DMS79 treated with DMSO at 0.1 percent for 48 hours (cell line): ENCODE data around the gene SH3RF2.
"Not testable (repeated sequence)": the region's sequence is repeated elsewhere in the genome, so short reads cannot be mapped to it uniquely, and the experiment has no call there.

Source experiments
- DNase-seq: peaks from one replicate; lab custom pipeline; 2025; lab: John Stamatoyannopoulos, UW

The SH3RF2 gene

DNA sequence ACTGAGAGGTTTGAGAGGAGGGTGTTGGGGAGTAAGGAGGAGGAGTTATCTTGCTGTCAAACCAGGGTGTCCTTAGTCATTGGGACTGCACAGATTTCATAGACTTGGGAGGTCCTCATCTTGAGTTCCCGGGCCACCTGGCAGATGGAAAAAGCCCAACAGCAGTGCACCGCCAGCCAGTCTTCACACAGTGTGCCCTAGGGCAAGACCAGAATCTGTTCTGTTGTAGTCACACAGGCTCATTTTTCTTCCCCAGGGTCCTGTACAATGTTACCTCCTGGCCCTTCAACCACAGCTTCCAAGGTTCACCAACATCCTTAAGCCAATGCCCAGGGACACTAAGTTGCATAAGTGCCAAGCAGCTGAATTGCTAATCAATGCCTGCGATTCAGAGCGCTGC, 148.0 kb downstream of the SH3RF2 start:
- DNase-seq, result no peak

DNA sequence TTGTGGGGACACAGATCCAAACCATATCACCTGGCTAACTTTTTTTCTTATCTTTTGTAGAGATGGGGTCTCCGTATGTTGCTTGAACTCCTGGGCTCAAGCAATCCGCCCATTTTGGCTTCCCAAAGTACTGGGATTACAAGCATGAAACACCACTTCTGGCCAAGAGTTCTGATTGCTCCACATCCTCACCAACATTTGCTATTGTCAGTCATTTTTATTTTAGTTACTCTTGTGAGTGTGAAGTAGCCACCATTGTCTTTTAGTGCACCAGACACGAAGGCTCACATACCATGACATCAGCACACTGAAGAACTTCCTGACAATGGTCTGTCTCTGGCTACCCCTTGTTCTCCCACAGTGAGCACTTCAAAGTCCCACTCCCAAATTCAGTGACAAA, 151.7 kb downstream of the SH3RF2 start:
- DNase-seq, result no peak

DNA sequence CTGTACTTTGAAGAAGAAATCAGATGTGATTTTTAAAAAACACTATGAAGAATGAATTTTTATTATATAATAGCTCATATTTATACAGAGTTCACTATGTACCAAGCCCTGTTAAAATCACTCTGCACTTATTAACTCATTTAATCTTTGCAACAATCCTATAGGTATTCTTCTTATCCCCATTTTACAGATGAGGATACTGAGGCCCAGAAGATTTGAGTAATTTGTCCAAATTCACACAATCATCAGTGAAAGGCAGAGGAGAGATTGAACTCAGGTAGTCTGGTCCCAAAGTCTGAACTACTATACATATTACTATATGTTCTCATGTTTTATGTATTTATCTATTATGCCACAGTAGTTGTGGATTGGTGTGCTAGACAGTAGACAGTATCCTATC, 152.9 kb downstream of the SH3RF2 start:
- DNase-seq, result no peak

DNA sequence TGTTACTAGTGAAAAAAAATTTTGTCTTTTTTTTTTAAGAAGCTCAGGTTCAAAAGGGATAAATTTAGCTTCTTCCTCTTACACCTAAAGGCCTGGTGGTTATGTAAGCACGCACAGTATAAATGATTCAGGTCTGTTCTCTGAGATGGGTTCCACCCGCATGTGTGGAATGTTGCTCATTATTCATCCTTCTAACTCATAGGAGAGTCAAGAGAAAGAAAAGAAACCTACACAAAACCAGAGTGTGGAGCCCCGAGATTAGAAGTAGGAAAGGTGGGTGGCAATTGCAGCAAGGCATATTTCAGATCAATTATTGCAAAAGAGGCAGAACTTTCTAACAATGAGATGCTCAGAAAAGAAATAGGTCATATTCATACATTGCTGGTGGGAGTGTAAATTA, 155.5 kb downstream of the SH3RF2 start:
- DNase-seq, result no peak

DNA sequence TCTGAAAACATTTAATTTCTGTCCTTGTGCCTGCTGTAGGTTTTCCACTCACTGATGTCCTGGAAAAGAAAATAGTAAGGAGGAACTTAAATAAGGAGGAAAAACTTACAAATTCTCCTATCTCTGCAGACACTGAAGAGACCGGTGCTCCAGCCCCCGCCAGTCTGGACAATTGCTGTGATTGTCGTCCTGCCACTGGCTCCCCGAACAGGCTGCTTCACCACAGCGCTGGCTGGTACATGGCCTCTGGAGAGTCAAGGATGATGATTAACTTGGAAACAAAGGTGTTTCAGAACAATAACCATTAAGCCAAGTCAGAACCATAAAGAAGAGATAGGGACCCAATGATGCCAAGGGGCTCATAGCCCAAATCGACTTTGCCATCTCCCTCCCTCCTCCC, 161.7 kb downstream of the SH3RF2 start:
- no peak for DNase-seq

DNA sequence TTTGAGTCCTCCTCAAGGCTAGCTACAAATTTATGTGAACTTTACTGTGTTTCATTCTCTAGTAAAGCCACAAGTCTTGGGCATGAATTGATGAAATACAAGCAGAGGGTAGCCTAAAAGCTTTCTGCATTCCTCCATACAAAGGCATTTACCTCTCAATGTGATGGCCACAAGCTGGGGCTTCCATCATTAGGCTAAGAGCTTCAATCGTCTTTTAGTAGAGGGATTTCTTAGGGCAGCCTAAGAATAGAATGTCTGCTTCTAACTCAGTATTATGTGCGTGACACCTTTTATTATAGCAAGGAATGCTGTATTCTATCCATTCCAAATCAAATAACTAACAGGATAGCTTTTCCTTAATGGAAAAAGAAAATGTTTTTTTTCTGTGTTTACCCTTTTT, 165.3 kb downstream of the SH3RF2 start:
- no peak for DNase-seq

DNA sequence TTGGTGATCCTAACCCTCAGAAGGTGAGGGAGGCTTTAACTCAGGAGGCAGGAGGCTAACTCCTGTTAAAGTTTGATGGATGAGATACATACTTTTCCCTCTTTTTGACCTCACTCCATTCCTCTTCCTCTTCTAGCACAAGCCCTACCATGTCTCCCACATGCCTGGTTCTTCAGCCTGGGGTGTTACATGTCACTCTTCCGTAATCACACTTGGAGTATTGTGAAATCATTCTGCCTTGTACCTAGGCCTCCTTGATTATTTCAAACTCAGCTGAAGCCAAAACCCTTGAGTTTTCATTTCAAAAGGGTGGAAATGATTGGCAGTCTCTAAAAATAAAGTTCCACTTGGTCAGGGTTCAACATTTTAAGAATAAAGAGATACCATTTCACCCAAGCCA, 167.2 kb downstream of the SH3RF2 start:
- no peak for DNase-seq

DNA sequence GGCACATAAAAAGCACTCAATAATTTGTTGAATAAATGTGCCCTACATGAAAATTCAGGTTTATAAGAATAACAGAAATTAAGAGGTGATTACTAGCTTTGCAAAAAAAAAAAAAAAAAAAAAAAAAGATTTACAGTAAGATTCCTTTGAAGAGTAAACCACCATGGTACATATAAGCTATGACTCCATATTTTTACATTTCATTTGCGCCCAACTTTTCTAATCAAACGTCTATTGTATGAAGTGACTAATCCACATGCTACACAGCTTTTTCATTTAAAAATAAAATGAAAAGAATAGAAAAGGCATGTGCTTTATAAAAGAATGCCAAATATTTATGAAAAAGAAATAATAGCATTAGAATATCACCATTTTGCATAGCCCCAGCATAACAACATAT, 169.1 kb downstream of the SH3RF2 start, which contains the start of gene PLAC8L1:
PLAC8L1 (minus strand) TSS at position 101 of the 400 bp plus-strand sequence. CDS start 1,266 bp downstream, outside the sequence.
- DNase-seq, result no peak

DNA sequence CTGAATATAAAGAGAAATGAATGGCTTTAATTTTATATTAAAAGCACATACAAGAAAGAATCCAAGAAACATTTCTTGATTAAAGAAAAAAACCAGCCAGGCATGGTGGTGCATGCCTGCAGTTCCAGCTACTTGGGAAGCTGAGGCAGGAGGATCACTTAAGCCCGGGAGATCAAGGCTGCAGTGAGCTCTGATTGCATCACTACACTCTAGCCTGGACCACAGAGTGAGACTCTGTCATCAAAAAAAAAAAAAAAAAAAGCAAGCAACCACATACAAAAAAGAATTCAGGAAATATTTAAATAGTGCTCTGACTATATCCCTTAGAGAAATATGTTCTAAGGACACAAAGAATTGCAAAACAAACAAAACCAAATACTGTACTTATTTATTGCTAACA, 171.5 kb downstream of the SH3RF2 start:
- no peak for DNase-seq

DNA sequence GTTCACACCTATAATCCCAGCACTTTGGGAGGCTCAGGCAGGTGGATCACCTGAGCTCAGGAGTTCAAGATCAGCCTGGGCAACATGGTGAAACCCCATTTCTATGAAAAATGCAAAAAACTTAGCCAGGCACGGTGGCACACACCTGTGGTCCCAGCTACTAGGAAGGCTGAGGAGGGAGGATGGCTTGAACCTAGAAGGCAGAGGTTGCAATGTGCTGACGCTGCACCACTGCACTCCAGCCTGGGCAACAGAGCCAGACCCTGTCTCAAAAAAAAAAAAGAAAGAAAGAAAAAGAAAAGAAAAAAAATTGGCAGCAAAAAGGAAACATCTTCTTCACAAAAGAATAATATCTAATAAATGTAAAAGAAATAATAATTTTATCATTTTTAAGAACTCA, 172.5 kb downstream of the SH3RF2 start:
- DNase-seq, result not testable (repeated sequence)

DNA sequence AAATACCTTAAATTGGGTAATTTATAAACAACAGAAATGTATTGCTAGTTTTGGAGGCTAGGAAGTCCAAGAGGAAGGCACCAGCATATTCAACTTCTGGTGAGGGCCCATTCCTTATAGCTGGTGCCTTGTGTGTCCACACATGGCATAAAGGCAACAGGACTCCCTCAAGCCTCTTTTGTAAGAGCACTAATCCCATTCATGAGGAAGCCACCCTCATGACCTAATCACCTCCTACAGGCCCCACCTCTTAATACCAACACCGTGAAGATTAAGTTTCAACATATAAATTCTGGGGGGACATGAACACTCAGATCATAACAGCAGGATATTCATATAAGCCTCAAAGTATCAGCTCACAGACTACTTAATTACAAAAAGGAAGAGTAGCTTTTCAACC, 173.0 kb downstream of the SH3RF2 start:
- no peak for DNase-seq

DNA sequence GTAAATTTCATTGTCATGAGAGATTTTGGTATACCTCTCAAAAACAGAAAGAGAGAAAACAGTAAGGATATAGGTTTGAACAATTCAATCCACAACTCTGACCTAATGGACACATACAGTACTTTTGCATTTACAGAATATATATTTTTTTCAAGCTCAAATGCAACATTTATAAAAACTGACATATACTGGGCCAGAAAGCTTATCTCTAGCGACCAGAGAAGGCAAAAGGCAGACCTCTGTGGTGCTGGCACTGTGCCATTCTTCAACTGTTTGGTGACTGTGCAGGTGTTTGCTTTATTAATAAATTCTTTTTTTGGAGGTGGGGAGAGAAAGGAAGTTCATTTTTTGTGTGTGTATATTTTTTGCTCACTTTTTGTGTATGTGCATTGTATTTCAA, 175.0 kb downstream of the SH3RF2 start:
- no peak for DNase-seq

DNA sequence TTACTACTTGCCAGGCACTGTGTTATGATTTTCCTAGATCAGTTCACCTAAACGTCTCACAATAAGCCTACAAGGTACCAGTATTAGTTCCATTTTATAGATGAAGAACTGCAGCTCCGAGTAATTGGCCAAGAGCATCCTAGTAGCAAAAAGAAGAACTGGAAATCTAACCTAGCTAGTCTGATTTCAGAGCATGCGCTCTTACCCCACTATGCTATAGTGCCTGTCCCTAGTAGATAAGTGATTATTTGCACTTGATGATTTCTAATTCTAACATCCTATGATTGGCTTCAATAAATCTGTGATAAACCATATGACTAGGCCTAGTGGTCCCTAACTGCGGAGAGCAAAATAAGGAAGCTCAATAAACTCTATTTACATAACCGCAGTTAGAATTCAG, 176.1 kb downstream of the SH3RF2 start:
- no peak for DNase-seq
